Measurements from ENCODE around the gene ASB13. TPM values are rescaled to one million over a fixed set of nuclear protein-coding genes. Genes with fewer than 3 reads are reported as not detected.
A peak's percentile ranks its signal among the peaks of the same experiment; 100 is the strongest.

Gene ASB13
- total RNA-seq, 1 donor = 14.8 TPM

DNA sequence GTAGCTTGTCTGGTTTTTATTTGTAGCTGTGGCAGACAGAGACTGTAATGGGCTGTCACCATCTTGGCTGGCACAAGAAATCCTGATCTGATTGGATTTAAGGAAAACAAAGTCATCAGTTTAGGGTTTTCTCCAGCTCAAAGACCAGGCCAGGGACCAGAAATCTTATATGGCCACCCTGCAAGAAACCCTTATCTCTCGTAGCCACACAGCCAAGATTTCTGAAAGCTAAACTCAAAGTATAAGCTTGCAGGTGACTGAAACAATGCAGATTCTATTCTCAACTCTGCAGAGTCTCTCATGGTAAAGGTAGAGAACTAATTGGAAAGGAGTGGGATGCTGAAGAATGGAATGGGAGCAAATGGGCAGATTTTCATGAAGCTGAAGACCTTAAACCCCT is 3.2 kb upstream of the ASB13 start:
- peaks cover 13% of the 10 kb centered on the region for H3K27me3 ChIP-seq (ENCODE audit: insufficient read depth, low read length)
- H3K79me2 ChIP-seq (ENCODE audit: insufficient read depth, low read length) = peaks cover 2% of the 10 kb centered on the region
- H3K4me1 ChIP-seq (ENCODE audit: insufficient read depth, low read length) = peaks cover 9% of the 10 kb centered on the region
- no peak for DNase-seq (ENCODE audit: insufficient read length, low spot score, missing footprints)
- no peak overlapping the region for H3K27ac ChIP-seq (ENCODE audit: low read depth, low read length)
- H3K4me3 ChIP-seq (ENCODE audit: insufficient read depth, low read length) = no peak overlapping the region
- peaks cover 6% of the 10 kb centered on the region for H3K9me3 ChIP-seq (ENCODE audit: low read depth, low read length)
- H4K20me1 ChIP-seq (ENCODE audit: insufficient read depth, low read length) = no peaks in the 10 kb centered on the region
- no peak overlapping the region for H2AFZ ChIP-seq (ENCODE audit: low read length)
- no peak for TF ChIP-seq CTCF (IDR thresholded peaks at IDR 0.05; ENCODE audit: extremely low read depth, low read depth, low read length)
- H3K4me2 ChIP-seq (ENCODE audit: insufficient read depth, low read length) = no peak overlapping the region
- no peaks in the 10 kb centered on the region for H3K36me3 ChIP-seq (ENCODE audit: insufficient read depth, low read length)

DNA sequence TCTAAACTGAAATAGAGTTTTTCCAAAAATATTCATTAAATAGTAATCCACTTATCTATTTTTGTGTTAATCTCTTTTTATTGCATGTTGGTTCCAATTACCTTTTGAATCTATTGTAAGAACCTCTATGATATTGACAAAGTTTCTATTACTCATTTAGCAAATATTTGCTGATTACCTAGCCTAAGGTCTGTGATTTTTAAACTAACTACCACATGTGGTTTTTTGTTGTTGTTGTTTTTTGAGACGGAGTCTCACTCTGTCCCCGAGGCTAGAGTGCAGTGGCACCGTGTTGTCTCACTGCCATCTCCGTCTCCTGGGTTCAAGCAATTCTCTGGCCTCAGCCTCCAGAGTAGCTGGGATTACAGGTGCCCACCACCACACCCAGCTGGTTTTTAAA is 2.0 kb upstream of the ASB13 start:
- no peak for DNase-seq (ENCODE audit: insufficient read length, low spot score, missing footprints)

GRCh38 chr10:5666841-5667630 is 641 bp upstream of the ASB13 start:
- H3K36me3 ChIP-seq (ENCODE audit: insufficient read depth, low read length) = no peaks in the 10 kb centered on the region
- DNase-seq (ENCODE audit: insufficient read length, low spot score, missing footprints) = no peak
- H3K4me2 ChIP-seq (ENCODE audit: insufficient read depth, low read length) = peak overlapping the region; percentile 98
- H3K4me1 ChIP-seq (ENCODE audit: insufficient read depth, low read length) = peaks cover 9% of the 10 kb centered on the region
- H2AFZ ChIP-seq (ENCODE audit: low read length) = peak overlapping the region; percentile 95
- H3K4me3 ChIP-seq (ENCODE audit: insufficient read depth, low read length) = peak overlapping the region; percentile 87
- H3K9me3 ChIP-seq (ENCODE audit: low read depth, low read length) = peaks cover under 1% of the 10 kb centered on the region
- no peak for TF ChIP-seq CTCF (IDR thresholded peaks at IDR 0.05; ENCODE audit: extremely low read depth, low read depth, low read length)
- H3K27me3 ChIP-seq (ENCODE audit: insufficient read depth, low read length) = peaks cover 11% of the 10 kb centered on the region
- no peaks in the 10 kb centered on the region for H4K20me1 ChIP-seq (ENCODE audit: insufficient read depth, low read length)
- H3K27ac ChIP-seq (ENCODE audit: low read depth, low read length) = no peak overlapping the region
- peaks cover 8% of the 10 kb centered on the region for H3K79me2 ChIP-seq (ENCODE audit: insufficient read depth, low read length)

More for the DNA sequence above, 2.0 kb upstream of the ASB13 start:
- TF ChIP-seq CTCF (IDR thresholded peaks at IDR 0.05; ENCODE audit: extremely low read depth, low read depth, low read length) = no peak
- no peaks in the 10 kb centered on the region for H3K36me3 ChIP-seq (ENCODE audit: insufficient read depth, low read length)
- H3K4me1 ChIP-seq (ENCODE audit: insufficient read depth, low read length) = peaks cover 9% of the 10 kb centered on the region
- peaks cover 13% of the 10 kb centered on the region for H3K27me3 ChIP-seq (ENCODE audit: insufficient read depth, low read length)
- no peak overlapping the region for H3K4me3 ChIP-seq (ENCODE audit: insufficient read depth, low read length)
- peaks cover 6% of the 10 kb centered on the region for H3K9me3 ChIP-seq (ENCODE audit: low read depth, low read length)
- H4K20me1 ChIP-seq (ENCODE audit: insufficient read depth, low read length) = no peaks in the 10 kb centered on the region
- no peak overlapping the region for H3K4me2 ChIP-seq (ENCODE audit: insufficient read depth, low read length)
- no peak overlapping the region for H2AFZ ChIP-seq (ENCODE audit: low read length)
- H3K27ac ChIP-seq (ENCODE audit: low read depth, low read length) = no peak overlapping the region
- H3K79me2 ChIP-seq (ENCODE audit: insufficient read depth, low read length) = peaks cover 2% of the 10 kb centered on the region

- no peak for DNase-seq (ENCODE audit: insufficient read length, low spot score, missing footprints)
- H3K4me3 ChIP-seq (ENCODE audit: insufficient read depth, low read length) = peak overlapping the region; percentile 87
- TF ChIP-seq CTCF (IDR thresholded peaks at IDR 0.05; ENCODE audit: extremely low read depth, low read depth, low read length) = no peak
- no peaks in the 10 kb centered on the region for H4K20me1 ChIP-seq (ENCODE audit: insufficient read depth, low read length)
- H3K36me3 ChIP-seq (ENCODE audit: insufficient read depth, low read length) = no peaks in the 10 kb centered on the region
- peak overlapping the region; percentile 98 for H3K4me2 ChIP-seq (ENCODE audit: insufficient read depth, low read length)
- H3K4me1 ChIP-seq (ENCODE audit: insufficient read depth, low read length) = peaks cover 9% of the 10 kb centered on the region
- H3K27ac ChIP-seq (ENCODE audit: low read depth, low read length) = no peak overlapping the region
- peak overlapping the region; percentile 90 for H2AFZ ChIP-seq (ENCODE audit: low read length)
- H3K79me2 ChIP-seq (ENCODE audit: insufficient read depth, low read length) = peaks cover 10% of the 10 kb centered on the region
- peaks cover 10% of the 10 kb centered on the region for H3K27me3 ChIP-seq (ENCODE audit: insufficient read depth, low read length)
- H3K9me3 ChIP-seq (ENCODE audit: low read depth, low read length) = no peaks in the 10 kb centered on the region
Measured at GRCh38 chr10:5665373-5666007, 905 bp downstream of the ASB13 start.
